Neural crest cell (in vitro differentiated cells): Measurements from ENCODE around the gene CCNC. TPM values are rescaled to one million over a fixed set of nuclear protein-coding genes. Genes with fewer than 3 reads are reported as not detected.
A peak's percentile ranks its signal among the peaks of the same experiment; 100 is the strongest.

Source experiments
- DNase-seq: peaks from one replicate; pipeline ENCODE4 v3.0.0; 2021; ENCODE audit warnings: low read depth, mixed read lengths, low spot score
- H3K27ac Mint-ChIP-seq: one replicate; pipeline ENCODE4 v1.8.0; 2021; ENCODE audit warnings: mild to moderate bottlenecking, mixed read lengths; ENCODE audit not compliant: unreplicated experiment
- H3K27me3 Mint-ChIP-seq: 2 replicates; pipeline ENCODE4 v1.8.0; 2021; ENCODE audit warnings: low read depth, mild to moderate bottlenecking, mixed read lengths
- H3K36me3 Mint-ChIP-seq: 2 replicates; pipeline ENCODE4 v1.8.0; 2021; ENCODE audit warnings: low read depth, mild to moderate bottlenecking, mixed read lengths
- H3K4me1 Mint-ChIP-seq: 2 replicates; pipeline ENCODE4 v1.8.0; 2021; ENCODE audit warnings: mixed read lengths
- H3K4me3 Mint-ChIP-seq: one replicate; pipeline ENCODE4 v1.8.0; 2021; ENCODE audit warnings: mild to moderate bottlenecking, mixed read lengths
- H3K9me3 Mint-ChIP-seq: 2 replicates; pipeline ENCODE4 v1.8.0; 2021; ENCODE audit warnings: mixed read lengths
- CTCF ChIP-seq: fragments of 200-600 bp; sonication (generic); conservative IDR thresholded peaks from 2 replicates; pipeline ENCODE4 v1.5.0; 2021; ENCODE audit warnings: antibody characterized with exemption, mild to moderate bottlenecking
- total RNA-seq: library from RNA; stranded (reverse); gene quantifications from 2 replicates; pipeline ENCODE4 v1.2.1, GENCODE V29; 2021

Gene CCNC
- total RNA-seq, 1 donor from 2014 or later: 45.5 TPM

- peaks cover 3% of the 10 kb centered on the region for H3K9me3 Mint-ChIP-seq
- peaks cover 98% of the 10 kb centered on the region for H3K27me3 Mint-ChIP-seq
- H3K36me3 Mint-ChIP-seq: peaks cover 2% of the 10 kb centered on the region
- no peak overlapping the region for H3K4me3 Mint-ChIP-seq
- H3K27ac Mint-ChIP-seq: no peak overlapping the region
- DNase-seq: no peak
- H3K4me1 Mint-ChIP-seq: peaks cover 19% of the 10 kb centered on the region
- TF ChIP-seq CTCF: no peak
Measured at GRCh38 chr6:99592900-99593299, 24.4 kb upstream of the CCNC start.

- Mint-ChIP-seq H3K27ac (no peak overlapping the region), H3K4me1 (peaks cover 19% of the 10 kb centered on the region), H3K36me3 (peaks cover 2% of the 10 kb centered on the region), H3K4me3 (no peak overlapping the region), H3K9me3 (peaks cover 3% of the 10 kb centered on the region), H3K27me3 (peaks cover 94% of the 10 kb centered on the region)
- TF ChIP-seq CTCF: no peak
- no peak for DNase-seq
Measured at GRCh38 chr6:99591673-99592364, 23.4 kb upstream of the CCNC start.

- Mint-ChIP-seq H3K27me3 (peaks cover 91% of the 10 kb centered on the region), H3K4me3 (no peak overlapping the region), H3K36me3 (peaks cover 2% of the 10 kb centered on the region), H3K27ac (no peak overlapping the region), H3K4me1 (peaks cover 19% of the 10 kb centered on the region), H3K9me3 (peaks cover 3% of the 10 kb centered on the region)
- TF ChIP-seq CTCF: no peak
- DNase-seq: no peak
Measured at GRCh38 chr6:99590728-99591672, 22.5 kb upstream of the CCNC start.

- no peak for DNase-seq
- H3K27me3 Mint-ChIP-seq: peaks cover 91% of the 10 kb centered on the region
- no peak for TF ChIP-seq CTCF
- no peaks in the 10 kb centered on the region for H3K9me3 Mint-ChIP-seq
- H3K27ac Mint-ChIP-seq: no peak overlapping the region
- no peaks in the 10 kb centered on the region for H3K36me3 Mint-ChIP-seq
- H3K4me1 Mint-ChIP-seq: peaks cover 19% of the 10 kb centered on the region
- H3K4me3 Mint-ChIP-seq: peak overlapping the region; percentile 39
Measured at GRCh38 chr6:99589907-99590493, 21.5 kb upstream of the CCNC start.

GRCh38 chr6:99589290-99589672 is 20.8 kb upstream of the CCNC start:
- no peak for TF ChIP-seq CTCF
- no peaks in the 10 kb centered on the region for H3K9me3 Mint-ChIP-seq
- no peak for DNase-seq
- H3K27ac Mint-ChIP-seq: no peak overlapping the region
- H3K27me3 Mint-ChIP-seq: peaks cover 92% of the 10 kb centered on the region
- no peaks in the 10 kb centered on the region for H3K36me3 Mint-ChIP-seq
- H3K4me1 Mint-ChIP-seq: peaks cover 19% of the 10 kb centered on the region
- peak overlapping the region; percentile 86 for H3K4me3 Mint-ChIP-seq
